Activated naive CD8-positive, alpha-beta T cell treated with anti-CD3 and anti-CD28 coated beads, Interleukin-2, amount 50 U/mL, for 24 hours (primary cell): ENCODE data around the gene SYT1.

Experiments used
- ATAC-seq: fragments of 150-1000 bp; cut with Tn5 transposase; one replicate; pipeline ENCODE4 v1.10.0; 2021
- DNase-seq: peaks from one replicate; pipeline ENCODE4 v3.0.0; 2021
- H3K27ac Mint-ChIP-seq: one replicate; pipeline ENCODE4 v1.8.0; 2021; ENCODE audit warnings: mild to moderate bottlenecking, mixed read lengths
- H3K27me3 Mint-ChIP-seq: one replicate; pipeline ENCODE4 v1.8.0; 2021; ENCODE audit warnings: mixed read lengths
- H3K36me3 Mint-ChIP-seq: one replicate; pipeline ENCODE4 v1.8.0; 2021; ENCODE audit warnings: low read depth, mixed read lengths
- H3K4me1 Mint-ChIP-seq: one replicate; pipeline ENCODE4 v1.8.0; 2021; ENCODE audit warnings: mixed read lengths
- H3K4me3 Mint-ChIP-seq: one replicate; pipeline ENCODE4 v1.8.0; 2021; ENCODE audit warnings: mild to moderate bottlenecking, moderate library complexity, mixed read lengths
- H3K9me3 Mint-ChIP-seq: one replicate; pipeline ENCODE4 v1.8.0; 2021; ENCODE audit warnings: mixed read lengths

The SYT1 gene

GRCh38 chr12:79454338-79454843 is 589.8 kb downstream of the SYT1 start:
- no peaks in the 10 kb centered on the region for H3K4me1 Mint-ChIP-seq
- H3K4me3 Mint-ChIP-seq = no peak overlapping the region
- DNase-seq (no peak), ATAC-seq (no peak)
- no peak overlapping the region for H3K27ac Mint-ChIP-seq
- H3K9me3 Mint-ChIP-seq = no peaks in the 10 kb centered on the region
- H3K27me3 Mint-ChIP-seq = no peaks in the 10 kb centered on the region
- no peaks in the 10 kb centered on the region for H3K36me3 Mint-ChIP-seq

- no peaks in the 10 kb centered on the region for H3K27me3 Mint-ChIP-seq
- H3K4me1 Mint-ChIP-seq = no peaks in the 10 kb centered on the region
- ATAC-seq (no peak), DNase-seq (no peak)
- no peak overlapping the region for H3K4me3 Mint-ChIP-seq
- no peaks in the 10 kb centered on the region for H3K9me3 Mint-ChIP-seq
- no peaks in the 10 kb centered on the region for H3K36me3 Mint-ChIP-seq
- H3K27ac Mint-ChIP-seq = no peak overlapping the region
These were observed 590.7 kb downstream of the SYT1 start for GRCh38 chr12:79455286-79455685.

- ATAC-seq (no peak), DNase-seq (no peak)
- no peaks in the 10 kb centered on the region for H3K27me3 Mint-ChIP-seq
- H3K9me3 Mint-ChIP-seq = no peaks in the 10 kb centered on the region
- no peaks in the 10 kb centered on the region for H3K36me3 Mint-ChIP-seq
- H3K27ac Mint-ChIP-seq = no peak overlapping the region
- H3K4me1 Mint-ChIP-seq = no peaks in the 10 kb centered on the region
- no peak overlapping the region for H3K4me3 Mint-ChIP-seq
These were observed 617.7 kb downstream of the SYT1 start for GRCh38 chr12:79482323-79482722.

GRCh38 chr12:79482921-79483320 is 618.3 kb downstream of the SYT1 start:
- Mint-ChIP-seq H3K4me1 (no peaks in the 10 kb centered on the region), H3K27me3 (no peaks in the 10 kb centered on the region), H3K36me3 (no peaks in the 10 kb centered on the region), H3K27ac (no peak overlapping the region), H3K4me3 (no peak overlapping the region), H3K9me3 (no peaks in the 10 kb centered on the region)
- DNase-seq = no peak
- no peak for ATAC-seq

GRCh38 chr12:79486154-79486553 is 621.6 kb downstream of the SYT1 start:
- Mint-ChIP-seq H3K4me3 (no peak overlapping the region), H3K36me3 (no peaks in the 10 kb centered on the region), H3K4me1 (no peaks in the 10 kb centered on the region), H3K27ac (no peak overlapping the region), H3K27me3 (no peaks in the 10 kb centered on the region), H3K9me3 (peaks cover 5% of the 10 kb centered on the region)
- DNase-seq (no peak), ATAC-seq (no peak)

GRCh38 chr12:79487386-79488110 is 623.0 kb downstream of the SYT1 start:
- ATAC-seq (no peak), DNase-seq (no peak)
- no peaks in the 10 kb centered on the region for H3K27me3 Mint-ChIP-seq
- H3K36me3 Mint-ChIP-seq = no peaks in the 10 kb centered on the region
- H3K27ac Mint-ChIP-seq = no peak overlapping the region
- peaks cover 5% of the 10 kb centered on the region for H3K9me3 Mint-ChIP-seq
- H3K4me1 Mint-ChIP-seq = no peaks in the 10 kb centered on the region
- no peak overlapping the region for H3K4me3 Mint-ChIP-seq
